HG02571 (cell line): ENCODE data around the gene ANKRD11.

Experiments
- ATAC-seq: cut with Tn5 transposase; IDR thresholded peaks from one replicate; pipeline ENCODE4 v1.9.1; 2021; ENCODE audit warnings: mild to moderate bottlenecking, moderate library complexity; ENCODE audit not compliant: unreplicated experiment

ANKRD11 gene

GRCh38 chr16:89355686-89356085 lies 134.7 kb downstream of the ANKRD11 start:
- ATAC-seq: no peak

DNA sequence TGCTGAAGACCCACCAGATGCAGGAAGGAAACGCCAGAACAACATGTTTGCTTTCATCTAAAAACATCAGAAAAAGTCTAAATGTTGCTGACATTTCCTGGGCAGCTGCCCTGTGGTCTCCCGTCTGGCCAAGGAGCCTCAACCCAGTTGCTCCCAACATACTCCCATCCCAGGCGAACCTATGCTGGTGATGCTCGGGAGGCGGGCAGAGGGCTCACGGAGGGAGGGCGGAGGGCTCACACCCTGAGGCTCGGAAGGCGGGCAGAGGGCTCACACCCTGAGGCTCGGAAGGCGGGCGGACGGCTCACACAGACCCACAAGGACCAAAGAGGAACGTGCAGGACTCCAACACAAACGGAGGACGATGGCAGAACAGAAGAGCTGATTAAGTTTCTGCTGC lies 135.4 kb downstream of the ANKRD11 start:
- no peak for ATAC-seq

DNA sequence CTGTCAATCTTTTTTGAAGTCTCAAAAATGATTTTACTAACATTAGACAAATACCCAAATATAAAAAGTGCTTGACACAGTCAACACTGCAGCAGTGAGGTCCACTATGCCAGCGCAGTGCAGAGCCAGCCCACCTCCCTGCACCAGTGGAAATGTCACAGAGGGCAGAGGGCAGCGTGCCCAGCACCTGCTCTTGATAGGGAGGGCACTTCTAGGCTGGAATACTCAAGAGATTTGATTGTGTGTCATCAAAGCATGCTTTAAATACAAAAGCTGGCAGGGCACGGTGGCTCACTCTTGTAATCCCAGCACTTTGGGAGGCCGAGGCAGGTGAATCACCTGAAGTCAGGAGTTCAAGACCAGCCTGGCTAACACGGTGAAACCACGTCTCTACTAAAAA lies 136.0 kb downstream of the ANKRD11 start:
- no peak for ATAC-seq

GRCh38 chr16:89352091-89352681 lies 138.2 kb downstream of the ANKRD11 start:
- ATAC-seq: no peak

- no peak for ATAC-seq
Measured at GRCh38 chr16:89351645-89352044, 138.7 kb downstream of the ANKRD11 start.

GRCh38 chr16:89350701-89351380 lies 139.5 kb downstream of the ANKRD11 start:
- ATAC-seq: no peak

DNA sequence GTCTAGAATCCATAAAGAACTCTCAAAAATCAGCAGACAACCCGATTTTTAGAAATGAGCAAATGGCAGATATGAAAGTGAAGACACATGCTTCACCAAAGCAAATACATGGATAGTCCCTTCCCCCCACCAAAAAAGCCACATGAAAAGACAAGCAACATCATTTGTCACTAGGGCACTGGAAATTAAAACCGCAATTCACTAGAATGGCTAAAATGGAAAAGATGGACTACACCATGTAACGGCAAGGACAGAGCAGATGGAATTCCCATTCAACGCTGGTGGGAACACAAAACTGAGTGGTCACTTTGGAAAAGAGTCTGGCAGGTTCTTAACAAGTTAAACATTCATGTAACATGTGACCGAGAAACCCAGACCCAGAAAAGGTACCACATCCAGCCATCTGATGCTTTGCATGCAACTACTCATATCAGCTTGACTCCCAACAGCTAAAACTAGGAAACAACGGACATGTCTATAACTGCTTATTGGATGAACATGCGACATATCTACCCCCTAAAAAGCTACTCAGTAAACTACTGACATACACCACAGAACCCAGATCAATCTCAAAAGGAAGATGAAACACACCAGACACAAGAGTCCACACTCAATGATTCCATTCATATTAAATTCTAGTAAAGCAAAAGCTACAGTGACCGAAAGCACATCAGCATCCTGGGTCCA lies 140.3 kb downstream of the ANKRD11 start:
- ATAC-seq: no peak

- ATAC-seq: no peak
Measured at GRCh38 chr16:89347807-89348206, 142.6 kb downstream of the ANKRD11 start.

DNA sequence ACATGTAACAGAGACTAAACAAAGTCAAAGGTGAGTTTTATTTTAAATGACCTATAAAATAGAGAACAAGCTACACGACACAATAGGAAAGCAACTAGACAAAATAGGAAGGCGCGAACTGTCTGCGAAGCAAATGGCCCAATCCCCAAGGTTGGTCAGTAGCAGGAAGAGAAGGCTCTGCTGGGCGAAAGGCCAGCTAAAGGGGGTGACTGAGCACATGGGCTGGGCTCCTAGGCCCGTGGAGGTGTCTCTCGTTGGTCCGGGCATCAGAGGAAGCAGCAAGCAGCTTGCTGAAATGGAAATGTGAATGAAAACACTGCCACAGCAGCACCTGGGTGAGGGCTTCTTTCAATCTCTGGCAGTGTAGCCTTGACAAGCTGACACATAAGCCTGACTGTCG lies 143.5 kb downstream of the ANKRD11 start:
- ATAC-seq: no peak

DNA sequence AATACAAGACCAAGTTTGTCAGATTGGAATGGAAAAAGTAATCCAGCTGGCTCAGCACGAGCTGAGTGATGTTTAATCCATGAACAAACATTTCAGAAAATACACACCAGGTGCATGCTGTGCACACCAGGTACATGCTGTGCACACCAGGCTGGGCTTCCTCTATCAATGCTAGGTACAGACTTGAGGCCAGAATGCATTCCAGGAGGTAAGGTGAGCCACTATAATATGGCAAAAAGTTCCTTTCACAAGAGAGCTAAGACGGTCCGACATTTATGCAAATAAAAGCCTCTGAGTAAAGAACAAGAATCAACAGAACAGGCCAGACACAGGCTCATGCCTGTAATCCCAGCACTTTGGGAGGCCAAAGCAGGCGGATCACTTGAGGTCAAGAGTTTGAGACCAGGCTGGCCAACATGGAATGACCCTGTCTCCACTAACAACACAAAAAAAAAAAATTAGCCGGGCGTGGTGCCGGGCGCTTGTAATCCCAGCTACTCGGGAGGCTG lies 144.7 kb downstream of the ANKRD11 start:
- no peak for ATAC-seq

DNA sequence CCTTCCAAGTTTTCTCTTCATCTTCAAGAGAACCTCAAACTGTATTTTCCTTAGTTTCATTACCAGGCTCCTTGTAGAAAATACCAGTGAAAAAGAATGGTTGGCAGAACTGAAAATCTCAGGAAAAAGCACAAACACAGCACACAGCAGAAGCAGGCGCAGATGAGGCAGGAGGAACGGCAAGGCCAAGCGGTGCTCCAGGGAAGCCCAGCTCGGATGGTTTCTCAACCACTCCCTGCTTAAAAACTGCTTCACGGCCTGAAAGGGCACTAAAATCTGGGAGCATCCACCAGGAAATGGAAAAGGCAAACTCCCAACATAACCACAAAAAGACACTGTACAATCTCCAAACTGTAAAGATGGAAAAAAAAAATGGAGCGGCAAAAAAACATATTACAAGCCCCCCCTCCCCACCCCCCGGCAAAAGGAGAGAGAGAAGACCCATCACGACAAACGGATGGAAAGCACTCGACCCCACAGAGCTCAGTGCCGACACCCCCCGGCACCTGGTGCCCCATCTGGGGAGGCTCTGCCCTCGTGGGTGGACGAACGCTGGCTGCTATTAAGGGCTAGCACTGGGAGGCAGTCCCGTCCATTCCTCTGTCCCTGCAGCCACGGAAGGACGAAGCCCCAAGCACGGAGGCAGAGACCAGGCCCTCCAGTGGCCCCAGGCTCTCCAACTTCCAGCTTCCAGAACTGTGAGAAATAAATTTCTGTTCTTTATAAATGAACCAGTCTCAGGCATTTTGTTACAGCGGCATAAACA lies 145.3 kb downstream of the ANKRD11 start:
- no peak for ATAC-seq

- no peak for ATAC-seq
Measured at GRCh38 chr16:89344458-89344834, 145.9 kb downstream of the ANKRD11 start.

GRCh38 chr16:89343501-89344457 lies 146.6 kb downstream of the ANKRD11 start:
- ATAC-seq: no peak

DNA sequence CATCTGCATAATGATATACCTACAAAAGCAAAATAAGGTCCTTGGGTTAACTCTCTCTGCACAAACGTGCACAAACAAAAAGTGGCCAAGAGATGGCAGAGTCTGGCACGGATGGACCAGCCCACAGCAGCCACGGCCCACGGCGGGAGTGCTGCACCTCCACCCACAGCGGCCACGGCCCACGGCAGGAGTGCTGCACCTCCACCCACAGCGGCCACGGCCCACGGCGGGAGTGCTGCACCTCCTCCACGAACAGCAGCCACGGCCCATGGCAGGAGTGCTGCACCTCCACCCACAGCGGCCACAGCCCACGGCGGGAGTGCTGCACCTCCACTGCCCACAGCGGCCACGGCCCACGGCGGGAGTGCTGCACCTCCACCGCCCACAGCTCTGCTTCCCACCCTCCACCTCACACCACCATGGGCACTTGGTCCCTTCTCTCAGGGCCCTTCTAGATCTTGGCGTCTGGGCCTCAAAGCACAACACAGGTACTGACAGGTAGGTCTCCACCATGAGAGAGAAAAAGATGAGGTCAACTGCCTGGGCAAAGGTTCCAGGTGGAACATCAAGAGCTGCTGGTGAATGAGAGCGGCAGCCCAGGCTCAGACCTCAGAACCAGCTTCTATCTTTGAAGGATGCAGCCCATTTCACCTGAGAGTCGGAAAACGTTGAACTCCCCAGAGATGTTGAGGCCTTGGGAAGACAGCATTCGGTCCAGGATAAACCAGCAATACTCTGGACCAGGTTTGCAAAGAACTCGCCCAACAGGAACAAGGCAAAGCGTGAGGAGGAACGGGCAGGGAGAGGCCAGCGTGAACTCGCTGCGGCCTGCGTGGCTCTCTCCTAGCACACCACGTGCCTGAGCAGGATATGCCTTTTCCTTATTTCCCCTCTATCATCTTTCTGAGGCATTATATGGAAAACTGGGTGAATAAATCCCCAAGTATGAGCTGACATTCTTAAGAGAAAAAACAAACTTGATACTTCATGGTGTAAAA lies 148.4 kb downstream of the ANKRD11 start:
- ATAC-seq: no peak

DNA sequence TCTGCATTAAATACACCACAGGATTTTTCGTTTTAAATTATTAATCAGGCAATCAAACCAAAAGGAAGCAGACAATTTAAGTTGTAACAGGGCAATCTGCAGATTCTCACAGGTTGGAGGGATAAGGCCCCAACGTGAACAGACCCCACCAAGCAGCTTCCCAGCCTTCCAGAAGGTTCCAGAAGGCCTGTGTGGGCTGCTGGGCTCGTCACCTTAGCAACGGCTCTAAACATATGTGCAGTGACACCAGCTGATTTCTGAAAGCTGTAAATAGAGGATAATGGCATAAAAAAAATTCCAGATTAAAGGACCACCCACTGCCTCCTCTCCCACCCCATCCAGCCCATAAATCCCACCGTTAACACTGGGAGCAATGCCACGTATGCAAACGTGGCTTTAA lies 149.1 kb downstream of the ANKRD11 start:
- ATAC-seq: no peak

GRCh38 chr16:89338863-89339262 lies 151.5 kb downstream of the ANKRD11 start:
- ATAC-seq: no peak

- no peak for ATAC-seq
Measured at GRCh38 chr16:89337965-89338364, 152.4 kb downstream of the ANKRD11 start.

GRCh38 chr16:89335803-89336485 lies 154.4 kb downstream of the ANKRD11 start:
- ATAC-seq: no peak
